Measurements from ENCODE around the gene IMPA2.

Gene IMPA2

GRCh38 chr18:12014086-12014485, 32.8 kb downstream of the IMPA2 start:
- Histone ChIP-seq H3K36me3 (ENCODE audit: insufficient read depth, low read length) (no peaks in the 10 kb centered on the region), H4K20me1 (ENCODE audit: insufficient read depth, low read length, poor library complexity, severe bottlenecking) (no peaks in the 10 kb centered on the region)

GRCh38 chr18:12014521-12015415, 33.5 kb downstream of the IMPA2 start:
- Histone ChIP-seq H3F3A (ENCODE audit: low read depth) (no peaks in the 10 kb centered on the region), H3K4me3 (ENCODE audit: low read length, poor library complexity, severe bottlenecking) (no peak overlapping the region), H3K9ac (ENCODE audit: low read depth, low read length, poor library complexity, severe bottlenecking) (no peak overlapping the region), H3K36me3 (ENCODE audit: insufficient read depth, low read length) (no peaks in the 10 kb centered on the region), H2AFZ (ENCODE audit: low read length) (no peak overlapping the region), H3K4me1 (ENCODE audit: insufficient read depth, low read length, poor library complexity, severe bottlenecking) (no peaks in the 10 kb centered on the region), H3K4me2 (ENCODE audit: low read depth, low read length, poor library complexity, severe bottlenecking) (no peak overlapping the region), H4K20me1 (ENCODE audit: insufficient read depth, low read length, poor library complexity, severe bottlenecking) (no peaks in the 10 kb centered on the region), H3K79me2 (ENCODE audit: insufficient read depth, low read length) (no peaks in the 10 kb centered on the region), H3K9me3 (ENCODE audit: insufficient read depth, low read depth, low read length) (no peaks in the 10 kb centered on the region), H3K27me3 (ENCODE audit: insufficient read depth, low read length, poor library complexity, severe bottlenecking) (no peaks in the 10 kb centered on the region), H3K9me2 (replicated peaks; ENCODE audit: low read depth, low read length) (no peaks in the 10 kb centered on the region)
- TF ChIP-seq CTCF (conservative IDR thresholded peaks at IDR 0.05; ENCODE audit: low read length) (no peak), EZH2phosphoT487 (IDR thresholded peaks at IDR 0.05; ENCODE audit: borderline replicate concordance) (no peak)

More at GRCh38 chr18:12014086-12014485, 32.8 kb downstream of the IMPA2 start:
- H3F3A ChIP-seq (ENCODE audit: low read depth) = no peaks in the 10 kb centered on the region
- no peaks in the 10 kb centered on the region for H3K79me2 ChIP-seq (ENCODE audit: insufficient read depth, low read length)
- no peaks in the 10 kb centered on the region for H3K9me3 ChIP-seq (ENCODE audit: insufficient read depth, low read depth, low read length)
- no peak overlapping the region for H3K4me2 ChIP-seq (ENCODE audit: low read depth, low read length, poor library complexity, severe bottlenecking)
- H2AFZ ChIP-seq (ENCODE audit: low read length) = no peak overlapping the region
- H3K27me3 ChIP-seq (ENCODE audit: insufficient read depth, low read length, poor library complexity, severe bottlenecking) = no peaks in the 10 kb centered on the region
- no peak overlapping the region for H3K4me3 ChIP-seq (ENCODE audit: low read length, poor library complexity, severe bottlenecking)
- H3K9me2 ChIP-seq (replicated peaks; ENCODE audit: low read depth, low read length) = no peaks in the 10 kb centered on the region
- H3K9ac ChIP-seq (ENCODE audit: low read depth, low read length, poor library complexity, severe bottlenecking) = no peak overlapping the region
- H3K4me1 ChIP-seq (ENCODE audit: insufficient read depth, low read length, poor library complexity, severe bottlenecking) = no peaks in the 10 kb centered on the region
- TF ChIP-seq EZH2phosphoT487 (IDR thresholded peaks at IDR 0.05; ENCODE audit: borderline replicate concordance) (no peak), CTCF (conservative IDR thresholded peaks at IDR 0.05; ENCODE audit: low read length) (no peak)

- Histone ChIP-seq H3F3A (ENCODE audit: low read depth) (no peaks in the 10 kb centered on the region), H3K79me2 (ENCODE audit: insufficient read depth, low read length) (no peaks in the 10 kb centered on the region), H3K9me2 (replicated peaks; ENCODE audit: low read depth, low read length) (no peaks in the 10 kb centered on the region), H3K36me3 (ENCODE audit: insufficient read depth, low read length) (no peaks in the 10 kb centered on the region), H3K4me1 (ENCODE audit: insufficient read depth, low read length, poor library complexity, severe bottlenecking) (peaks cover 2% of the 10 kb centered on the region), H3K4me2 (ENCODE audit: low read depth, low read length, poor library complexity, severe bottlenecking) (no peak overlapping the region), H2AFZ (ENCODE audit: low read length) (no peak overlapping the region), H3K27me3 (ENCODE audit: insufficient read depth, low read length, poor library complexity, severe bottlenecking) (no peaks in the 10 kb centered on the region), H3K4me3 (ENCODE audit: low read length, poor library complexity, severe bottlenecking) (no peak overlapping the region), H4K20me1 (ENCODE audit: insufficient read depth, low read length, poor library complexity, severe bottlenecking) (no peaks in the 10 kb centered on the region), H3K9me3 (ENCODE audit: insufficient read depth, low read depth, low read length) (no peaks in the 10 kb centered on the region), H3K9ac (ENCODE audit: low read depth, low read length, poor library complexity, severe bottlenecking) (no peak overlapping the region)
- TF ChIP-seq CTCF (conservative IDR thresholded peaks at IDR 0.05; ENCODE audit: low read length) (no peak), EZH2phosphoT487 (IDR thresholded peaks at IDR 0.05; ENCODE audit: borderline replicate concordance) (no peak)
Measured at GRCh38 chr18:12015416-12016062, 34.2 kb downstream of the IMPA2 start.
